Astrocyte (in vitro differentiated cells and primary cell): ENCODE data around the gene ACTR1A.

Source experiments
- CTCF ChIP-seq: IDR thresholded peaks from 2 replicates; pipeline ENCODE4 v1.5.1; 2011; ENCODE audit warnings: low read depth, mild to moderate bottlenecking, inconsistent platforms, low read length, moderate library complexity; ENCODE audit not compliant: insufficient read depth
- EZH2 ChIP-seq: IDR thresholded peaks from 2 replicates; pipeline ENCODE4 v1.6.1; 2012; ENCODE audit warnings: mild to moderate bottlenecking, low read length, inconsistent platforms; ENCODE audit not compliant: insufficient read depth

DNA sequence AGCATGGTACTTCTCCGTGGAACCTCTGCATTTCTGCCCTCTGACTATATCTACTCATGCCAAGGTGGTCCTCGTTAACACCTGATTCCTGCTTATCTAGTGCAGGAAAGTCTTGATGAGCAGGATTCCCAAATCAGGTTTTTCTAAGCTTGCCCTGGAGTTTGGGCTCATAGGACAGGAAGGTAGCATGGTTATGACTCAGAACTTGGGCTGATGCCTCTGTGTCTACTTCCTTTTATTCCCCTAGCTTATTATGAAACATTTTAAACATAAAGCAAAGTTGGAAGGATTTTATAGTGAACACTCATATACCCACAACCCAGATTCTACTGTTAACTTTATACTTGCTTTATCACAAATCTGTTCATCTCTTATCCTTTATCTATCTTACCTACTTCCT lies 6.9 kb upstream of the ACTR1A start:
- TF ChIP-seq CTCF, result no peak
- no peak for TF ChIP-seq EZH2
